Measurements from ENCODE around the gene FLT1.

Gene FLT1

GRCh38 chr13:28496188-28496564, 1.2 kb upstream of the FLT1 start:
- TF ChIP-seq, protein P1, sequence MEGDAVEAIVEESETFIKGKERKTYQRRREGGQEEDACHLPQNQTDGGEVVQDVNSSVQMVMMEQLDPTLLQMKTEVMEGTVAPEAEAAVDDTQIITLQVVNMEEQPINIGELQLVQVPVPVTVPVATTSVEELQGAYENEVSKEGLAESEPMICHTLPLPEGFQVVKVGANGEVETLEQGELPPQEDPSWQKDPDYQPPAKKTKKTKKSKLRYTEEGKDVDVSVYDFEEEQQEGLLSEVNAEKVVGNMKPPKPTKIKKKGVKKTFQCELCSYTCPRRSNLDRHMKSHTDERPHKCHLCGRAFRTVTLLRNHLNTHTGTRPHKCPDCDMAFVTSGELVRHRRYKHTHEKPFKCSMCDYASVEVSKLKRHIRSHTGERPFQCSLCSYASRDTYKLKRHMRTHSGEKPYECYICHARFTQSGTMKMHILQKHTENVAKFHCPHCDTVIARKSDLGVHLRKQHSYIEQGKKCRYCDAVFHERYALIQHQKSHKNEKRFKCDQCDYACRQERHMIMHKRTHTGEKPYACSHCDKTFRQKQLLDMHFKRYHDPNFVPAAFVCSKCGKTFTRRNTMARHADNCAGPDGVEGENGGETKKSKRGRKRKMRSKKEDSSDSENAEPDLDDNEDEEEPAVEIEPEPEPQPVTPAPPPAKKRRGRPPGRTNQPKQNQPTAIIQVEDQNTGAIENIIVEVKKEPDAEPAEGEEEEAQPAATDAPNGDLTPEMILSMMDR (IDR thresholded peaks at IDR 0.05; ENCODE audit: unreplicated experiment in 3 of 3), result no peak
- Mint-ChIP-seq H3K4me1 (peaks cover 5% of the 10 kb centered on the region), H3K27me3 (ENCODE audit: low read depth) (peaks cover 90% of the 10 kb centered on the region), H3K4me3 (peak overlapping the region; percentile 77 to 80 (median 80)), H3K27ac (no peak overlapping the region), H3K36me3 (ENCODE audit: low read depth) (no peaks in the 10 kb centered on the region), H3K9me3 (no peaks in the 10 kb centered on the region)

GRCh38 chr13:28495538-28496187, 735 bp upstream of the FLT1 start:
- no peaks in the 10 kb centered on the region for H3K9me3 Mint-ChIP-seq
- H3K27me3 Mint-ChIP-seq (ENCODE audit: low read depth), result peaks cover 94% of the 10 kb centered on the region

DNA sequence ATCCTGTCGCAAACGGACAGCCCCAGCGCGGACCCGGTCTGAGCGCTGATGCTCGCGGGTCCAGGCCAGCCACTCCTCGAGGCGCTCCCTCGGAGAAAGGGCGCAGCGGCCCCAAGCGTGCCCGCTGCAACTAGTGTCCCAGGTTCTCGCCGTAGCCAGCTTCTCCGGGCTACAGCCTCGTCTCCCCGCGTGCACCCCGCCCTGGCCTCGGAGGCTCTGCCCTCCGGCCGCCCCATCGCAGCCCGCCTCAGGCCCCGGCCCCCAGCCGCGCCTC, 487 bp downstream of the FLT1 start:
- Mint-ChIP-seq H3K27me3 (ENCODE audit: low read depth) (peaks cover 98% of the 10 kb centered on the region), H3K9me3 (no peaks in the 10 kb centered on the region), H3K4me1 (peaks cover 12% of the 10 kb centered on the region), H3K27ac (no peak overlapping the region), H3K4me3 (peak overlapping the region; percentile 9 to 80 (median 60)), H3K36me3 (ENCODE audit: low read depth) (no peaks in the 10 kb centered on the region)
- TF ChIP-seq, protein P1 (IDR thresholded peaks at IDR 0.05; ENCODE audit: unreplicated experiment in 3 of 3), result no peak

More at GRCh38 chr13:28495538-28496187, 735 bp upstream of the FLT1 start:
- Mint-ChIP-seq H3K4me1 (peaks cover 5% of the 10 kb centered on the region), H3K4me3 (peak overlapping the region; percentile 77 to 80 (median 80)), H3K36me3 (ENCODE audit: low read depth) (no peaks in the 10 kb centered on the region), H3K27ac (no peak overlapping the region)
- TF ChIP-seq, protein P1 (IDR thresholded peaks at IDR 0.05; ENCODE audit: unreplicated experiment in 3 of 3), result no peak

- H3K4me3 Mint-ChIP-seq, result peak overlapping the region; percentile 80 to 84 (median 80)
- peaks cover 17% of the 10 kb centered on the region for H3K4me1 Mint-ChIP-seq
- TF ChIP-seq, protein P1 (IDR thresholded peaks at IDR 0.05; ENCODE audit: unreplicated experiment in 3 of 3), result no peak
- H3K27me3 Mint-ChIP-seq (ENCODE audit: low read depth), result peaks cover 98% of the 10 kb centered on the region
- H3K36me3 Mint-ChIP-seq (ENCODE audit: low read depth), result no peaks in the 10 kb centered on the region
- no peaks in the 10 kb centered on the region for H3K9me3 Mint-ChIP-seq
- H3K27ac Mint-ChIP-seq, result no peak overlapping the region
Observed at GRCh38 chr13:28493740-28494503, 1.0 kb downstream of the FLT1 start.

- Mint-ChIP-seq H3K4me3 (peak overlapping the region; percentile 80 to 84 (median 80)), H3K9me3 (no peaks in the 10 kb centered on the region)
- TF ChIP-seq, protein P1 (IDR thresholded peaks at IDR 0.05; ENCODE audit: unreplicated experiment in 3 of 3), result no peak
Observed at GRCh38 chr13:28492569-28493367, 2.2 kb downstream of the FLT1 start.

More at GRCh38 chr13:28492569-28493367, 2.2 kb downstream of the FLT1 start:
- no peaks in the 10 kb centered on the region for H3K36me3 Mint-ChIP-seq (ENCODE audit: low read depth)
- peaks cover 91% of the 10 kb centered on the region for H3K27me3 Mint-ChIP-seq (ENCODE audit: low read depth)
- H3K4me1 Mint-ChIP-seq, result peaks cover 17% of the 10 kb centered on the region
- no peak overlapping the region for H3K27ac Mint-ChIP-seq

Measured in nephron (organoid).